Measurements from ENCODE around the gene ACADL.
A peak's percentile ranks its signal among the peaks of the same experiment; 100 is the strongest.

ACADL gene

GRCh38 chr2:210172219-210172575 lies 53.0 kb downstream of the ACADL start:
- Histone ChIP-seq H2AFZ (ENCODE audit: low read depth, low read length) (peak overlapping the region; percentile 97), H3K36me3 (ENCODE audit: insufficient read depth, low read length) (no peaks in the 10 kb centered on the region), H3K4me3 (ENCODE audit: low read length) (peak overlapping the region; percentile 76), H3K9me3 (ENCODE audit: low read length) (no peaks in the 10 kb centered on the region), H3K27me3 (ENCODE audit: insufficient read depth, low read length) (no peaks in the 10 kb centered on the region), H3K4me1 (ENCODE audit: insufficient read depth, low read length) (peaks cover 17% of the 10 kb centered on the region)

- Histone ChIP-seq H3K4me3 (ENCODE audit: low read length) (peak within 1 kb of the TSS; percentile 80), H3K9me3 (ENCODE audit: low read length) (no peaks in the 10 kb centered on the region), H3K27me3 (ENCODE audit: insufficient read depth, low read length) (no peaks in the 10 kb centered on the region), H3K4me1 (ENCODE audit: insufficient read depth, low read length) (peaks cover 17% of the 10 kb centered on the region), H3K36me3 (ENCODE audit: insufficient read depth, low read length) (no peaks in the 10 kb centered on the region), H2AFZ (ENCODE audit: low read depth, low read length) (peak within 1 kb of the TSS; percentile 97)
Observed at GRCh38 chr2:210171309-210172218, 53.7 kb downstream of the ACADL start, which contains the start of gene KANSL1L. TSS of gene KANSL1L (minus strand) at chr2:210171409. CDS start at chr2:210154582, 16,827 bp downstream.

- H3K27me3 ChIP-seq (ENCODE audit: insufficient read depth, low read length) = no peaks in the 10 kb centered on the region
- H3K4me3 ChIP-seq (ENCODE audit: low read length) = peak overlapping the region; percentile 80
- H3K9me3 ChIP-seq (ENCODE audit: low read length) = no peaks in the 10 kb centered on the region
- no peaks in the 10 kb centered on the region for H3K36me3 ChIP-seq (ENCODE audit: insufficient read depth, low read length)
- peak overlapping the region; percentile 74 for H2AFZ ChIP-seq (ENCODE audit: low read depth, low read length)
- H3K4me1 ChIP-seq (ENCODE audit: insufficient read depth, low read length) = peaks cover 17% of the 10 kb centered on the region
Observed at GRCh38 chr2:210170446-210171303, 54.6 kb downstream of the ACADL start.

GRCh38 chr2:210170196-210170445 lies 55.1 kb downstream of the ACADL start:
- Histone ChIP-seq H3K27me3 (ENCODE audit: insufficient read depth, low read length) (no peaks in the 10 kb centered on the region), H3K4me3 (ENCODE audit: low read length) (peak overlapping the region; percentile 80), H3K9me3 (ENCODE audit: low read length) (no peaks in the 10 kb centered on the region), H2AFZ (ENCODE audit: low read depth, low read length) (peak overlapping the region; percentile 57), H3K36me3 (ENCODE audit: insufficient read depth, low read length) (no peaks in the 10 kb centered on the region), H3K4me1 (ENCODE audit: insufficient read depth, low read length) (peaks cover 17% of the 10 kb centered on the region)

GRCh38 chr2:210169516-210170195 lies 55.6 kb downstream of the ACADL start:
- Histone ChIP-seq H3K27me3 (ENCODE audit: insufficient read depth, low read length) (no peaks in the 10 kb centered on the region), H3K4me3 (ENCODE audit: low read length) (peak overlapping the region; percentile 80), H3K36me3 (ENCODE audit: insufficient read depth, low read length) (no peaks in the 10 kb centered on the region), H2AFZ (ENCODE audit: low read depth, low read length) (peak overlapping the region; percentile 57), H3K4me1 (ENCODE audit: insufficient read depth, low read length) (peaks cover 17% of the 10 kb centered on the region), H3K9me3 (ENCODE audit: low read length) (no peaks in the 10 kb centered on the region)

GRCh38 chr2:210167227-210167626 lies 58.0 kb downstream of the ACADL start:
- Histone ChIP-seq H3K36me3 (ENCODE audit: insufficient read depth, low read length) (no peaks in the 10 kb centered on the region), H3K4me3 (ENCODE audit: low read length) (no peak overlapping the region), H3K9me3 (ENCODE audit: low read length) (no peaks in the 10 kb centered on the region), H2AFZ (ENCODE audit: low read depth, low read length) (no peak overlapping the region), H3K27me3 (ENCODE audit: insufficient read depth, low read length) (no peaks in the 10 kb centered on the region), H3K4me1 (ENCODE audit: insufficient read depth, low read length) (peaks cover 15% of the 10 kb centered on the region)

GRCh38 chr2:210162466-210163124 lies 62.7 kb downstream of the ACADL start:
- H3K4me3 ChIP-seq (ENCODE audit: low read length) = no peak overlapping the region

GRCh38 chr2:210159059-210159458 lies 66.2 kb downstream of the ACADL start:
- Histone ChIP-seq H3K27me3 (ENCODE audit: insufficient read depth, low read length) (no peaks in the 10 kb centered on the region), H3K9me3 (ENCODE audit: low read length) (no peaks in the 10 kb centered on the region), H2AFZ (ENCODE audit: low read depth, low read length) (no peak overlapping the region), H3K36me3 (ENCODE audit: insufficient read depth, low read length) (peaks cover 10% of the 10 kb centered on the region), H3K4me3 (ENCODE audit: low read length) (no peak overlapping the region), H3K4me1 (ENCODE audit: insufficient read depth, low read length) (no peaks in the 10 kb centered on the region)

More at GRCh38 chr2:210162466-210163124, 62.7 kb downstream of the ACADL start:
- Histone ChIP-seq H3K4me1 (ENCODE audit: insufficient read depth, low read length) (no peaks in the 10 kb centered on the region), H3K36me3 (ENCODE audit: insufficient read depth, low read length) (no peaks in the 10 kb centered on the region), H3K27me3 (ENCODE audit: insufficient read depth, low read length) (no peaks in the 10 kb centered on the region), H2AFZ (ENCODE audit: low read depth, low read length) (no peak overlapping the region), H3K9me3 (ENCODE audit: low read length) (no peaks in the 10 kb centered on the region)

GRCh38 chr2:210158236-210158635 lies 67.0 kb downstream of the ACADL start:
- H3K27me3 ChIP-seq (ENCODE audit: insufficient read depth, low read length) = no peaks in the 10 kb centered on the region
- peaks cover 18% of the 10 kb centered on the region for H3K36me3 ChIP-seq (ENCODE audit: insufficient read depth, low read length)
- H3K4me3 ChIP-seq (ENCODE audit: low read length) = no peak overlapping the region
- no peaks in the 10 kb centered on the region for H3K4me1 ChIP-seq (ENCODE audit: insufficient read depth, low read length)
- H3K9me3 ChIP-seq (ENCODE audit: low read length) = no peaks in the 10 kb centered on the region
- H2AFZ ChIP-seq (ENCODE audit: low read depth, low read length) = no peak overlapping the region

- H3K9me3 ChIP-seq (ENCODE audit: low read length) = no peaks in the 10 kb centered on the region
- no peaks in the 10 kb centered on the region for H3K27me3 ChIP-seq (ENCODE audit: insufficient read depth, low read length)
- peaks cover 18% of the 10 kb centered on the region for H3K36me3 ChIP-seq (ENCODE audit: insufficient read depth, low read length)
- no peaks in the 10 kb centered on the region for H3K4me1 ChIP-seq (ENCODE audit: insufficient read depth, low read length)
- H2AFZ ChIP-seq (ENCODE audit: low read depth, low read length) = no peak overlapping the region
- no peak overlapping the region for H3K4me3 ChIP-seq (ENCODE audit: low read length)
Observed at GRCh38 chr2:210157526-210157925, 67.7 kb downstream of the ACADL start.

GRCh38 chr2:210147614-210148013 lies 77.6 kb downstream of the ACADL start:
- Histone ChIP-seq H3K4me3 (ENCODE audit: low read length) (no peak overlapping the region), H3K9me3 (ENCODE audit: low read length) (peaks cover 16% of the 10 kb centered on the region), H3K27me3 (ENCODE audit: insufficient read depth, low read length) (no peaks in the 10 kb centered on the region), H3K36me3 (ENCODE audit: insufficient read depth, low read length) (peaks cover 31% of the 10 kb centered on the region), H3K4me1 (ENCODE audit: insufficient read depth, low read length) (no peaks in the 10 kb centered on the region), H2AFZ (ENCODE audit: low read depth, low read length) (no peak overlapping the region)

Data from neuron (in vitro differentiated cells).